ENCODE results near the gene ZNF8.

Gene ZNF8

GRCh38 chr19:58275564-58275963, 3.2 kb upstream of the ZNF8 start:
- no peak for TF ChIP-seq EZH2 (IDR thresholded peaks at IDR 0.05; ENCODE audit: borderline replicate concordance, low read length)
- TF ChIP-seq, protein P1, sequence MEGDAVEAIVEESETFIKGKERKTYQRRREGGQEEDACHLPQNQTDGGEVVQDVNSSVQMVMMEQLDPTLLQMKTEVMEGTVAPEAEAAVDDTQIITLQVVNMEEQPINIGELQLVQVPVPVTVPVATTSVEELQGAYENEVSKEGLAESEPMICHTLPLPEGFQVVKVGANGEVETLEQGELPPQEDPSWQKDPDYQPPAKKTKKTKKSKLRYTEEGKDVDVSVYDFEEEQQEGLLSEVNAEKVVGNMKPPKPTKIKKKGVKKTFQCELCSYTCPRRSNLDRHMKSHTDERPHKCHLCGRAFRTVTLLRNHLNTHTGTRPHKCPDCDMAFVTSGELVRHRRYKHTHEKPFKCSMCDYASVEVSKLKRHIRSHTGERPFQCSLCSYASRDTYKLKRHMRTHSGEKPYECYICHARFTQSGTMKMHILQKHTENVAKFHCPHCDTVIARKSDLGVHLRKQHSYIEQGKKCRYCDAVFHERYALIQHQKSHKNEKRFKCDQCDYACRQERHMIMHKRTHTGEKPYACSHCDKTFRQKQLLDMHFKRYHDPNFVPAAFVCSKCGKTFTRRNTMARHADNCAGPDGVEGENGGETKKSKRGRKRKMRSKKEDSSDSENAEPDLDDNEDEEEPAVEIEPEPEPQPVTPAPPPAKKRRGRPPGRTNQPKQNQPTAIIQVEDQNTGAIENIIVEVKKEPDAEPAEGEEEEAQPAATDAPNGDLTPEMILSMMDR (IDR thresholded peaks at IDR 0.05; ENCODE audit: low read length), result no peak
- no peak overlapping the region for H3K27ac ChIP-seq (ENCODE audit: low read depth, low read length, poor library complexity, severe bottlenecking)
- H3K27me3 ChIP-seq (ENCODE audit: insufficient read depth, low read length), result no peaks in the 10 kb centered on the region
- H3K36me3 ChIP-seq (ENCODE audit: insufficient read depth, low read length), result peaks cover 60% of the 10 kb centered on the region
- no peak overlapping the region for H3K4me3 ChIP-seq (ENCODE audit: low read depth, low read length, poor library complexity, severe bottlenecking)
- H2AFZ ChIP-seq (ENCODE audit: low read length), result no peak overlapping the region
- H3K9ac ChIP-seq (ENCODE audit: low read length), result no peak overlapping the region
- H4K20me1 ChIP-seq (ENCODE audit: insufficient read depth, low read length), result no peaks in the 10 kb centered on the region
- no peaks in the 10 kb centered on the region for H3F3A ChIP-seq (ENCODE audit: insufficient read depth, low read length)
- H3K9me3 ChIP-seq (ENCODE audit: low read length), result peaks cover 13% of the 10 kb centered on the region
- H3K4me2 ChIP-seq (ENCODE audit: low read length), result no peak overlapping the region
- H3K9me2 ChIP-seq (ENCODE audit: low read depth, low read length), result no peaks in the 10 kb centered on the region
- H3K79me2 ChIP-seq (ENCODE audit: insufficient read depth, low read length), result peaks cover 16% of the 10 kb centered on the region
- H3K4me1 ChIP-seq (ENCODE audit: insufficient read depth, low read length, severe bottlenecking), result peaks cover 18% of the 10 kb centered on the region

DNA sequence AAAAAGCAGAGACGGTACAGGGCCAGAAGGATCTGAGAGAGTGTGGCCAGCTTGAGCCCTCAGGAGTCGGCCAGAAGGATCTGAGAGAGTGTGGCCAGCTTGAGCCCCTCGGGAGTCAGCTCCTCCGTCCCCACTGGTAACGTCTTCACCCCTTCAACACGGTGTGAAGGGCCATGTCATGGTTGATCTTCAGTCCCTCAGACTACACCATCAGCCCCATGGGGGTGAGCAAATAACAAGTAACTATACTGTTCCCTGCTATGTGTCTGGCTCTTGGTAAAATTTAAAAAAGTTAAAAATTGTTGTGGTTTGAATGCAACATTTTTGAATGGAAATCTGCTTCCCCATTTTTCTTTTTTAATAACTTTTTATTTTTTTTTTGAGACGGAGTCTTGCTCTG, 1.6 kb upstream of the ZNF8 start:
- H3K9me2 ChIP-seq (ENCODE audit: low read depth, low read length), result no peaks in the 10 kb centered on the region
- peaks cover 18% of the 10 kb centered on the region for H3K4me1 ChIP-seq (ENCODE audit: insufficient read depth, low read length, severe bottlenecking)
- no peaks in the 10 kb centered on the region for H3K27me3 ChIP-seq (ENCODE audit: insufficient read depth, low read length)
- H2AFZ ChIP-seq (ENCODE audit: low read length), result no peak overlapping the region
- no peaks in the 10 kb centered on the region for H4K20me1 ChIP-seq (ENCODE audit: insufficient read depth, low read length)
- no peak overlapping the region for H3K27ac ChIP-seq (ENCODE audit: low read depth, low read length, poor library complexity, severe bottlenecking)
- peaks cover 60% of the 10 kb centered on the region for H3K36me3 ChIP-seq (ENCODE audit: insufficient read depth, low read length)
- no peaks in the 10 kb centered on the region for H3F3A ChIP-seq (ENCODE audit: insufficient read depth, low read length)
- H3K4me3 ChIP-seq (ENCODE audit: low read depth, low read length, poor library complexity, severe bottlenecking), result no peak overlapping the region
- H3K9me3 ChIP-seq (ENCODE audit: low read length), result peaks cover 18% of the 10 kb centered on the region
- H3K4me2 ChIP-seq (ENCODE audit: low read length), result no peak overlapping the region
- no peak overlapping the region for H3K9ac ChIP-seq (ENCODE audit: low read length)
- TF ChIP-seq, protein P1 (IDR thresholded peaks at IDR 0.05; ENCODE audit: low read length), result no peak
- no peak for TF ChIP-seq EZH2 (IDR thresholded peaks at IDR 0.05; ENCODE audit: borderline replicate concordance, low read length)
- H3K79me2 ChIP-seq (ENCODE audit: insufficient read depth, low read length), result peaks cover 26% of the 10 kb centered on the region

GRCh38 chr19:58277748-58278540, 811 bp upstream of the ZNF8 start:
- peak overlapping the region; percentile 98 for H3K4me2 ChIP-seq (ENCODE audit: low read length)
- TF ChIP-seq, protein P1 (IDR thresholded peaks at IDR 0.05; ENCODE audit: low read length), result no peak
- no peaks in the 10 kb centered on the region for H3K27me3 ChIP-seq (ENCODE audit: insufficient read depth, low read length)
- H3K4me1 ChIP-seq (ENCODE audit: insufficient read depth, low read length, severe bottlenecking), result peaks cover 18% of the 10 kb centered on the region
- no peaks in the 10 kb centered on the region for H3K9me2 ChIP-seq (ENCODE audit: low read depth, low read length)
- peak overlapping the region; percentile 98 for H3K4me3 ChIP-seq (ENCODE audit: low read depth, low read length, poor library complexity, severe bottlenecking)
- peaks cover 29% of the 10 kb centered on the region for H3K79me2 ChIP-seq (ENCODE audit: insufficient read depth, low read length)
- no peak overlapping the region; the same call in 1 of the 2 replicates for H2AFZ ChIP-seq (ENCODE audit: low read length)
- H4K20me1 ChIP-seq (ENCODE audit: insufficient read depth, low read length), result no peaks in the 10 kb centered on the region
- peak overlapping the region; percentile 74 for H3K27ac ChIP-seq (ENCODE audit: low read depth, low read length, poor library complexity, severe bottlenecking)
- H3K9me3 ChIP-seq (ENCODE audit: low read length), result peaks cover 18% of the 10 kb centered on the region
- peaks cover 66% of the 10 kb centered on the region for H3K36me3 ChIP-seq (ENCODE audit: insufficient read depth, low read length)
- no peaks in the 10 kb centered on the region for H3F3A ChIP-seq (ENCODE audit: insufficient read depth, low read length)
- peak overlapping the region; percentile 80 for H3K9ac ChIP-seq (ENCODE audit: low read length)

Data from OCI-LY1 (cell line).